Globus pallidus (tissue), 1 donor: Measurements from ENCODE around the gene FGR.

Experiments used
- DNase-seq: peaks from one replicate; pipeline ENCODE4 v3.0.0-alpha.2; 2015; ENCODE audit warnings: low spot score

Gene FGR

DNA sequence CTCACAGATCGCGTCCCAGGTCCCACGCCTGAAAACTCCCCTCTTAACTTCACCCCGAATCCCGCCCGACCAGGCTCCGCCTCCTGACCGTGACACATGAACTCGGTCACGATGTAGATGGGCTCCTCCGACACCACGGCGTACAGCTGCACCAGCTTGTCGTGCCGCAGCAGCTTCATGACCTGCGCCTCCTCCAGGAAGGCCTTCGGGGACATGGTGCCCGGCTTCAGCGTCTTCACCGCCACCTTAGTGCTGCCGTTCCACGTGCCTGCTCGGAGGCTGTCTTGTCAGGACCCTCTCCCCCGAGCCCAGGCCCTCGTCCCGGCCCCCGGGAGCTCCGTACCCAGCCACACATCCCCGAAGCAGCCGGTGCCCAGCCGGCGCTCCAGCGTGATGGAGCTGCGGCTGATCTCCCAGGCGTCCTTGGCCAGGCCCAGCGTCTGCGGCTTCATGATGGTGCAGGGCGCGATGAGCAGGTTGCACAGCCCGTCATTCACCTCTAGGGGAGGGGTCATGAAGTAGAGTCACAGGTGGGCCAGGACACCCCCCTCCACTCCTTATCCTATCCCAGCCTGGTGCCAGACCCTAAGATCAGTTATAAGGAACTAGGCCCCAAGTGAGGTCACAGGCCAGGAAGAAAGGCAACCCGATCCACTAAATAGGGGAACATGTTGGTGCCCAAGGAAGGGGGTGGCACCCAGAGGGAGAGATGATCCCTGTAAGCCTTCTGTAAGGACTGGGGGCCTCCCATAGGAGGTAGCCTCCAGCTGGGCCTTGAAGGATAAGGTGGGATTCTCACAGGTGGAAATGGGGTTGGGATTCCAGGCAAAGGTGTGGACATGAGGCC is 19.4 kb downstream of the FGR start:
- DNase-seq = no peak

DNA sequence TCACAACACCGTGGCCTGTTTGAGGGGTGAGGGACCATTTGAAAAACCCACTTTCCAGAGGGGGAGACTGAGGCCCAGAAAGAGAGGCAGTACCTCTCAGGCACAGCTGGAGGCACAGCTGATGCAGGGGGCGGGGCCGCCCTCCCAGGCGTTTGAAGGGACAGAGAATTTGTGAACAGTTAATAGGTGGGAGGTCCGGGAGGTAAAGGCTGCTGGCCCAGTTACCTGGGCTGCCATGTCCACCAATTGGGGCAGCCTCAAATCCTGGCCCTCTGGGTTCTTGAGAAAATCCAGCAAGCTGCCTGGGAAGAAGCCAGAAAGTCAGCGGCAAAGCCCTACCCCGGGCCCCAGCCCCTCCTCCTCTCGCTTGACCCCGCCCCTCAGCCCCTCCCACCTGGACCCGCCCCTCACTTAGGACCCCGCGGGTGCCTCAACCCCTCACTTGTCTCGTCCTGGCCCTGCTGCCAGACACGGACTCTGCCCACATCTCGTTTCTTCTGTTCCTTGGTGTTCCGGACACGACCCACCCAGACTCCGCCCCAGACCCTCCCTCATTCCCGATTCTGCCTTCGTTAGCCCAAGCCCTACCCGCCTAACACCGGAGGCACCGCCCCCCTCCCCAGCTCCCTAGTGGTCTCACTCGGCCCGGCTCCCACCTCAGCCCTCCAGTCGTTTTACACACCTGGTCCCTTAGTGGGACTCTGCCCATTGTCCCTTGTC is 20.2 kb downstream of the FGR start:
- no peak for DNase-seq

DNA sequence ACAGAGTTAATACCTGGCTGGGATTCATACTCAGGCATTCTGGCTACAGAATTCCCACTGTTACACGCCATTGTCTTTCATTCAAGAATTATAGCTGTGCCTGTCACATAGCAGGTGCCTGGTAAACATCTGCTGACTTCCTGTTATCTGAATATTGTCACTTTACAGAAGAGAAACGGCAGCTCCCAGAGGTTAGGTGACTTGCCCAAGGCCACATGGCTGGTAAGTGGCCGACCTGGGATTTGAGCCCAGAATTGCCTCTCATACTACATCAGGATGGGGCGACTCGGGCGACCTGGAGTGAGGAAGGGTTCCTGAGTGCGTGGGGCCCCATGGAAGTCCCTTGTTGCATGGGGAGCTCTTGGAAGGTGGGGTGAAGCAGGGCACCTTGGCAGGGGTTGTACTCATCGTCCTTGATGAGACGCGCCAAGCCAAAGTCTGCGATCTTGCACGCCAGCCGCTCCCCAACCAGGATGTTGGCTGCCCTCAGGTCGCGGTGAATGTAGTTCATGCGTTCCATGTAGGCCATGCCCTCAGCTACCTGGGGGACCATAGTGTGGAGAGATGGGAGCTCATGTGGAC is 20.9 kb downstream of the FGR start:
- DNase-seq = no peak

DNA sequence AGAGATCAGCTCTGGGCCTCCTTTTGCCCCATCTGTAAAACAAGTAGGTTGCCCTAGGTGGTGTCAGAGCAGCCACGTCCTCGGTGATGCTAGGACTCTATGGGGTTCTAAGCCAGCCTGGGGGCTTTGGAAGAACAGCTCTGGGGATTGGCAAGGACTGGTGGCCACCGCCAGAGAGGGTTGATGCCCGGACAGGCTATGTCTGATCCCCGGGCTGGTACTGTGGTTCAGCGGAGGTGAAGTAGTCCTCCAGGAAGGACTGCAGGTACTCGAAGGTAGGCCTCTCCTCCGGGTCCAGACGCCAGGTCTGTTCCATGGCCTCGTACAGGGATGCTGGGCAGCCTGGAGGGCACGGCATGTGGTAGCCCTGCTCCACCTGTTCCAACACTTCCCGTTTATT is 22.3 kb downstream of the FGR start:
- no peak for DNase-seq

DNA sequence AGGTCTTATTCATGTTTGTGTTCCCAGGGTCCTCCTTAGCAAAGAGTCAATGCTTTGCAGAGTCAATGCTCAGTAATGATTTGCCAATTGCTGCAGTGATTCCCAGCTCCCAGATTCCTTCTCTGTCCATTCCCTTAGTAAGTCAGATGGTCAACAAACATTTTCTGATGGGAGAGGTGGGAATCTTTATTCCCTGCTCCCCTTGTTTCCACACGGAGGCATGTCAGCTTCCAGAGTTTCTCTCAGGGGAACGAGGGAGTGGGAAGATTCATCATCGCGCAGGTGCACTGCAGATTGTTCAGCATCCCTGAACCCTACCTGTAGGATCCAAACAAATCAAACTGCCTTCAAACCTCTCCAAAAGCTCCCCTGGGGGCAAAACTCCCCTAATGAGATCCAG is 23.5 kb downstream of the FGR start:
- no peak for DNase-seq

DNA sequence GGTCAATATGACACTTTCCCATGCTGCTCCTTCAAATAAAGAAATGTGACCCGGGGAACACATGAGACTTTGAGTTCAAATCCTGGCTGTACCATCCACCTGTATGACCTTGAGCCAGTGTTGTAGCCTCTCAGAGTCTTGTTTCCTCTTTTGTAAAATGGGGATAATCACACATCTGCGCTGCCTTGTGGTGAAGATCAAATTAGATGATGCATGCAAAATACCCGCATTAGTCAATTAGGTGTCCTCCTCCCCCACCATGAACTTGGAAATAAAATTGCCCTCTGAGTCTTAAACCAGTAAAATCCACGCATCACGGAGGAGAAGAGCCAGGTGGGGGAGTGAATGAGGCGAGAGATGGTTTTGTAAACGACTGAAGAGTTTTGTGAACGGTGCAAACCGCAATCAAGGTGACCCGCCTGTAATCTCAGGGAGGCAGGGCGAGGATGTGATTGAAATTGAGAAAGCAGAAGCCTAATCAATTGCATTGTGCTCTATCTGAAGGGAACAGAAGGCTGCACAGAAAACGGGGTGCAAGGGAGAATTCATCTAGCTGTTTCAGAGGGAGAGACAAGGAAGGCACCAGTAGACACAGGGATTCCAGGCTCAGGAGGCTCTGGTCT is 25.3 kb downstream of the FGR start:
- no peak for DNase-seq

DNA sequence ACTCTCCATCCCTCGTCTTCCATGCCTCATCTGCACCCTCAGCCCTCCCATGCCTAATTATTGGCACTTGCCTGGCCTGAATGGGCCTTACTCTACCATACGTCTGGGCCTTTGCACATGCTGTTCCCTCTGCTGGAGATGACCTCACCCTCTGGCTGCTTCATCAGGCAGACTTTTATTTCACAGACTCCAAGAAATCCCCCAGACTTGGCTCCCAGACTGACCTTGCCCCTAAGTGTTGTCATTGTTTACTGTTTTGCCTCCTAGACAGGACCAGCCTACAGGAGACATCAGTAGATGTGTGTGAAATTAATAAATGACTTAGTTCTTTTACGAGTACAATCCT is 25.8 kb downstream of the FGR start:
- no peak for DNase-seq

DNA sequence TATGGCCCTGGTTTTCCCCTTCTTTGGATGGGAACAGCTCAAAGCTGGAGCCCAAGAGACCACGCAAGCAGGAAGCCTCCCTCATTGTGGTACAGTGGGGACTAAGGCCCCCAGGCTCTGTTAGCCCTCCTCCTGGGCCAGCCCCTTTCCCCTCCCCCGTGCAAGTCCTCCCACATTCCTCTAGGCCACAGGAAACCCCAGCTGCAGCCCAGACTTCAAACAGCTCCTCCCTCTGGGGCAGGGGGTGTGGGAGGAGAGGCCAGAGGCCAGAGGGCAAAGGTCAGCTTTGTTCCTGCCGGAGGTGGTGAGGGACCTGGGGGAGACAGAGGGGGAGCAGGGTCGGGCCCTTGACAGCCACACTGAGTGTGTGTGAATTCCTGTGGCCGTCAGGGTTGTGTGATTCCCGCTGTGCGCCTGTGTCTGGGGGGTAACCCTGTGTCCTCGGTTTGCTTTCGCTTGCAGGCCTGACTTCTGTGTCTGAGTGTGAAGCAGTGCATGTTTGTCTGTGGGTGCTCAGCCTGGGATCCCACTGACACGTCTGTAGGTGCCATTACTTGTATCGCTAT is 27.7 kb downstream of the FGR start:
- no peak for DNase-seq

DNA sequence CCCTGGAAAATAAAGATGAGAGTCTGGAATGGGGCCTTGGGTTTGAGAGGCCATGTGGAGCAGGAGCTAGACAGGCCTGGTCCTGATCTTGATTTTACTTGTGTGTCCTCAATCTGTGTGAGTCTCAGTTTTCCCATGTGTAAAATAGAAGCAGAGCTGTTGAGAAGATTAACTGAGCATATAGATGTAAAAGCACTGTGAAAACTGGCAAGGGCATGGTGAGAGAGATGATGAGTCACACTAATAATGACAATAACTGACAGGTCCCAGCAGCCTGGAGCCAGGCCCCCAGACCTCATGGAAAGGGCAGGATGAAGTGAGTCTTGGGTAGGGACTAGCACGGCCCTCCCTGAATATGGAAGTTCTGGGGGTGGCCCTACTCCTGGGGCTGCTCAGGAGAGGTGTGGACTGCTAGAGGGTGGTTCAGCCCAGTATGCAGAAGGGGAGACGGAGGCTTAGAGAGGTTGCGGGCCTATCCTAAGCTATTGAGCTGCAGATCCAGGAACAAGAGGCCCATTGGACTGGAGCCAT is 28.2 kb downstream of the FGR start:
- no peak for DNase-seq

DNA sequence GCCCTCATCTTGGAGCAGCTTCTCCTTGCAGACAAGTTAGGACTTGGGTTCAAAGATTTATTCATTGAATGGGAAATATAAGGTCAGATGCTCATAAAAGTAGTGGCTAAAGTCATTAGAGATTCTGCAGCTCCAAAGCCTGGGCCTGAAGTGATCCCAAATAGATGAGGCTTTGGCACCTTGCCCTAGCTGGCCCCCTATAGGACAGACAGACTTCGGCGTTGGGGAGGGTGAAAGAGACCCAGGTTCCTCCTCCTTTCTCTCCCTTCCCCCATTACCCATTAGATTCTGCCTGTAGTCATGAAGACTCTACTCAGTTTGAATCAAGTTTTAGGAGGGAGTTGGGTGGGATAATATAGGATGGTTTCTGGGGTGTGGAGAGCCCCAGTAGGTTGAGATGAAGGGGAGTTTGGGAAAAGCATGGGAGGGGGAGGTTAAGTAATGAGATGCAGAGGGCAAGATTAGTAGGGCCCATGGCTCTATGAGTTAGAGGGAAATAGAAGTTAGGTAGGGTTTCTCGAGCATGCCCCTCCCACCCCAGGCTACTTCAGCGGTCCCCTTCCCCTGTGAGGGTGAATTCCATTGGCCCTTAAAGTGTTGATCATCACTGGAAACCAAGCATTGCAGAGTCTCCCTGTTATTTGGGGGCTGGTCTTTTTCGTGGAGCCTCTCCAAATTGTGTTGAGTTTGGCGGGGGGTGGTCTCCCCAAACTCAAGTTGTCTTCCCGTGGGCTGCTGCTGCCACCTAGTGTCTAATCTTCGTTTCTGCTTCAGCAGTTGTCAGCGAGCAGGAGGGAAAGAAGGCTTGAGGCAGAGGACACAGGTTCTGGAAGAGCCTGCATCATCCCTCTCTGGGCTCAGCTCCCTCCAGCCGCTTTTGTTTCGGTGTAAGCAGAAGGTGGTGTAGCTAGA is 28.9 kb downstream of the FGR start:
- DNase-seq = peak; percentile 60

DNA sequence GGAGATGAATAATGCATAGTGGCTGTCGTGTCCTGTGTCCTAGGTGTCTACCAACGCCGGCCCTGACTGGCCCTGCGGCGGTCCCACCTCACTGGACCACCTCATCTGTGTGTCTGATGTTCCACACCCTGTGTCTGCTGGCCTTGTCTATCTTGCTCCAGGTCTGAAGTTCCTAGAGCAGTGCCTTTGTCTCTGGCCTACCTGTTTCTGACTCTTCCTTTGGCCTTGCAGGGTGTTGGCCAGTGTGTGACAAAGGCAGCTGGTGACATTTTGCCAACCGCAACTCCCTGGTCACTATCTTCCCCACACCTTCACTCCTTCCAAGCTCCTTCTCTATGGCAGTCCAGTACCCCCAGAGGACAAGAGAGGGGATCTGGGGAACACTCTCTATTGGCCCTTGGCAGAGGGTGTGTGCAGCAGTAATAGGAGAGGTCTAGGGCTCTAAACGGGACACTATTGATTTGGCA is 29.7 kb downstream of the FGR start:
- DNase-seq = no peak

DNA sequence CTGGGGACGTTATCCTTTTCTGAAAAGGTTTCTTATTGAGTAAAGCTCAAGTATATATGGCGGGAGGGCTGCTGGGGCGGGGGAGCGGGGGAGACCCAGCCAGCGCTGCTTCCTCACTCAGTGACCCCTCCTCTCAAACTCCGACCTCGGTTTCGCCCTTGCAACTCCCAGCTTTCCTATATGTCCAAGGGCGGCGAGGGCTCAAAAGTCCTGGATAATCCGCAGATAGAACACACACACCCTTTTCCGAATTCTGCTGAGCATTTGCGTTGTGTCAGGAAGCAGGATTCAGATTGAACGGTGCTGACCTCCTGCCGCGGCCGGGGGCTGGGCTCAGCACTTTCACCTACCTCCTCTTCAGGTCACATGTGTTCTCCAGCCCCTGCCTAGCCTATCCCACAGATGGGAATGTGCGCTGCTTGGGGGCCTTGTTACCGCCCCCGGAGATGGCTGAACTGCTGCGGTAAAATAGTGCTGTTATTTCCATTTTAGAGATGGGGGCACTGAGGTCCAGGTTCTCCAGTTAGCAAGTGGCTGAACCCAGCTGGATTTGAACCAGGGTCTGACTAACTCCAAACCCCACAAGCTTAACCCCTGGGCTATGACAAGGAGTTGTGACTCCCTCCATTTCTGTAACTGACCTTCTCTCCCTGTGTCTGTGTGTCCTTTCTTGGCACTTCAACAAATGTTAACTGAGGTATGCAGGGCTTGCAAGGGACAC is 30.2 kb downstream of the FGR start:
- no peak for DNase-seq

DNA sequence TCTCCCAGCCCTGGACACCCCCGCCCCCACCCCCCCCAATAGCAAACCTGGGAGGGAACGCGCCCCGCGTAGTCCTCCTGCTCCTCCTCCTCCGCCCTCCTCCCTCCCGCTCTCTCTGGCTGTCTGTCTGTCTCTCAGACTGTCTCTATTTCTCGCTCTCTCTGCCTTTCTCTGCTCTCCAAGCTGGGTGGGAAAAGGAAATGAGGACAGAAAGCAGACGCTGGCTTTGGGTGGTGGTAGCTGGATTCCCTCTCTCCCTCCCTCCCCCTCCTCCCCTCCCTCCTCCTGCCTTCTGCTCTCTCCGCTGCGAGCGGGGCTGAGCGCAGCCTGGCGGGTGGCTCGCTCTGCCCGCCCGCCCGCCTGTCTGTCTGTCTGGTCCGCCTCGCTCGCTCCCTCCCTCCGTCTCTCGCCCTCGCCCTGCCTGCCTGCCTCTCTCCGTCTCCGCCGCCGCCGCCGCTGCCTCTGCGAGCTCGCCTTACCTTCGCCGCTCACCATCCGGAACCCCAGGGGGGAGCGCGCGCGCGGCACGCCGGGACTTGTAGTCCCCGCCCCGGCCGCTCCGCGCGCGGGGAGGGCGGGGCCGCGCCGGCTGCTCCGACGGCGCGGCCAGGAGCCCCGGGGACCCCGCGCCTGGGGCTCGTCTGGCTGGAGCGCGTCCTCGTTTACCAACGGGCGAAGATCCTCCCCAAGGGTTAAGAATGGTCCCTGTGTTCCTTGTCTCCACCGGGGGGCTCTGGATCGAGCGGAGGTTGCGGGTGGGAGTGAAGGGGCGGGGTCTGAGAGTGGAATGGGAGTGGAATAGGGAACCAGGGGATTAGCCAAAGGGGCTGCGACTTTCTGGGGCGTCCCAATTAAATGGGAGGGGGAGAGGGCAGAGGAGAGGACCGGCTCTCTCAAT is 31.1 kb downstream of the FGR start, which contains the start of gene AHDC1:
TSS of gene AHDC1 (minus strand) at position 464 of the 898 bp plus-strand sequence. CDS start 52,029 bp downstream, outside the sequence.
- peak; percentile 82 for DNase-seq

DNA sequence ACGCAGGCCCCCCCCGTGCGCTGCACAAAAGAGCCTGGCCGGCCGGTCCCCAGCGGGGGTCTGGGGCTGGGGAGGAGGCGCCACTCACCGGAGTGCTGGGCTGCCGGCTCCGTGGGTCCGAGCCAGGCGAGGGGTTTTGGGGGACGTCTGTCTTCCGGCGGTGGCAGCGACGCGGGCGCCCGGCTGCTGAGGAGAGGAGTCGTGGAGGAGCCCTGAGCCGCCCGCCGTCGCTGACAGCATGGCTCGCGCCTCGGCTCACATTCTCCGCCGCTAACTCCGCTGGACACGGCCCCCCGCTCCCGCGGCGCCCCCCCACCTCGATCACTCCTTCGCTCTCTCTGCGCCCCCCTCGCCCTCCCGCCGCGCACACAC is 31.7 kb downstream of the FGR start:
- DNase-seq = no peak

DNA sequence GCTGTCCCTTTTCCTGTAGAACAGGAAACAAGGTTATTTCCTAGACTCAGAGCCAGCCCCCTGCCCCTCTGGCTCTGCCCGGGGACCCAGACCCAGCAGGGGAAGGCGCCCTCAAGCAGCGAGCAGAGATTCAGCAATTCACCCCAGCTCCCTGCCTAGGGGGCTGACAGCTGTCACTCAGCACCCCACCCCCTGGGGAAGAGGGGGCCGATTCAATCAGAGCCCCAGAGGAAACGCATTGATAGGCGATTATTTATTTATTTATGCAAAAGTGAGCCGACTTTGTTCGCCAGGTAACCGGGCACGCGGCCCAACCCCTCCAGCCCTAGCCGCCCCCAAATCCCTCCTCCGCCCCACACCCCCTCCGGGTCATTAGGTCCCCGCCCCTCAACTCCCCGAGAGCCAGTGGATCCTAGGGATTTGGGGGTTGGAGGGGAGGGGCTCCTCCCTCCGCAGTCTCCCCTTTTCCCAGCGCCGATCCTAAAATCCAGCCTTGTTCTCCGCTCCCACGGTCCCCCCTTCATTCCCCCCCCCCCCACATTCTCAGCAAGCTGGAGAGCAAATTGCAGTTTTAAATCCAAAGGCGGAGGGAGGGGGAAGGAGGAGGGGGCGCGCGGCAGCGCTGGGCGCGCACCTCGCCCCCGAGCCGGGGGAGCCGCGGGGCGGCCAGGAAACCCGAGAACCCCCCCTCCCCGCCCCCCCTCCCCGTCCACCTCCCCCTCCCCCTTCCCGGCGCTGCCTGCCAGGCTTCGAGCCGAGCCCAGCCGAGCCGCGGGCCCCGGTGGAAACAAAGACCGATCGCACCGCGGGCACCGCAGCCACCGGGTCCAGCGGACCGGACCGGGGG is 32.3 kb downstream of the FGR start:
- peak; percentile 38 for DNase-seq

DNA sequence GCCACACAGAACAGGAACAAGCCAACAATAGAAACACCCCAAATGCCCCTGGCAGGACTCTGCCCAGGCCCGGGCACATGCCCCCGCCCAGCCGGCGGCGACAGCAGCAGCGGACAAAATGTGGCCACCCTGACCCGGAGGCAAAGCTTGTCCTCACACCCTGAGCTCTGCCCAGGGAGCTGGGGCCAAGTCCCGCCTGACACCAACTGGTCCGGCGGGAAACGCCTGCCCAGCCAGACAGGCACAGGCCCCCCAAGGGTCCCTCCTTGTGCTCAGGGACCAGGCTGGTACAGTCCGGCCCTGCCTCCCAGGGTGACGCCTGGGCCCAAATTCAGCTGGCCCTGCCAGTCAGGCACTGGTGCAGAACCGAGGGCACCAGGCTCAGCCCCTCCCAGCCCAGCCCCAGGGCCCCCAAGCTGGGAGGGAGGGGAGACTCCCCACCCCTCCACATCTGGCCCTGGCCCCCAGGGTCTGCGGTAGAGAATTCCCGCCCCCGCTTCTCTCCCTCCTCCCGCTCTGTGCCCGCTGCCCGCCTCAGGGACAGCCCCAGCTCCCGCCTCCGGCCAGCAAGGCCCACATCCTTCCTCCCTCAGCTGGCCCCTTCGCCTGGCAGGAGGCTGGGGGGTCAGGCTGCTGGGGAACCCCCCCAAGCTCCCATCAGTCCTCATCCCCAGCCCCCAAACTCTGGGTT is 33.1 kb downstream of the FGR start:
- peak; percentile 73 for DNase-seq

DNA sequence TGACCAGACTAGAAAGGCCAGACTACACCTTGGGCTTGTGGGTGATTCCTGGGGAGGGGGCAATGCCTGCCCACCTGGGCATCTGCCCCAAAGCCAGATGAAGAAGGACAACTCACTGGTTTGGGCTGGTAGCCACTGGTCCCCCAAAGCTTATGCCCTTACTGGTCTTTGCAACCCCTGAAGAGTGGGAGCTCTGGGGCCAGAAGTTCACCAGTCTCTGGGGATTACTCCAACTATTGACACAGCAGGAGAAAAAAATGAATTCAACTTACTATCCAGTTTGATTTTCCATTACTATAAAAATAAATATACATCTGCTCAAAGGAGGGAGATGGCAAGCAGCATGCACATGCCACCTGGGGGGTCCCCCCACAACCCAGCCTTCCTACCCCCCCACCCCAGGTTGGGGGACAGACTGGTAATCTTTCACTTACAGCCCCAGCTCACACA is 33.6 kb downstream of the FGR start:
- no peak for DNase-seq
